B cell (primary cell): ENCODE data around the gene EFNA2. TPM values are rescaled to one million over a fixed set of nuclear protein-coding genes. Genes with fewer than 3 reads are reported as not detected.
A peak's percentile ranks its signal among the peaks of the same experiment; 100 is the strongest.

Source experiments
- ATAC-seq: fragments of 200-7000 bp; cut with Tn5 transposase; one replicate; pipeline ENCODE4 v1.10.0; 2021; ENCODE audit warnings: low read depth, mild to moderate bottlenecking, moderate number of reproducible peaks, moderate library complexity
- CTCF ChIA-PET: fragments of 350-600 bp; sonication (Branson Sonifier 250); formaldehyde crosslinking; loops from one replicate; lab custom pipeline; 2021; ENCODE audit warnings: antibody characterized with exemption, inconsistent platforms; lab: Charles Lee
- POLR2A ChIA-PET: fragments of 350-600 bp; sonication (Branson Sonifier 250); formaldehyde crosslinking; loops from one replicate; lab custom pipeline; 2021; ENCODE audit warnings: antibody characterized with exemption; lab: Charles Lee
- DNase-seq: peaks from one replicate; pipeline ENCODE4 v3.0.0; 2013
- H2AFZ ChIP-seq: 2 replicates; pipeline ENCODE4 v1.6.1; 2012; ENCODE audit warnings: mild to moderate bottlenecking, low read depth, low read length; ENCODE audit not compliant: insufficient read depth, poor library complexity, severe bottlenecking
- H3K27ac ChIP-seq, 2 donors: 1 replicate in 1 of 2; 2 replicates in 1 of 2; pipeline ENCODE4 v1.5.1; 2012 to 2013; ENCODE audit warnings: low read length in 2 of 2, mild to moderate bottlenecking in 2 of 2, moderate library complexity in 1 of 2
- H3K27me3 ChIP-seq, 4 experiments: fragments of 200-600 bp in 1 of 4; sonication (generic) in 1 of 4; replicated peaks in 1 of 4; 1 replicate in 2 of 4; 2 replicates in 2 of 4; pipeline versions ENCODE4 v1.6.1 to v1.7.0; 2013 to 2016; ENCODE audit warnings: low read length in 3 of 4, mild to moderate bottlenecking in 2 of 4, mixed read lengths in 1 of 4, moderate library complexity in 1 of 4; ENCODE audit not compliant: insufficient read depth in 4 of 4, control insufficient read depth in 3 of 4; ENCODE audit errors: control extremely low read depth in 1 of 4
- H3K36me3 ChIP-seq, 2 experiments: replicated peaks in 1 of 2; 1 replicate in 1 of 2; 2 replicates in 1 of 2; pipeline versions ENCODE4 v1.6.1 to v1.7.1; 2013; ENCODE audit warnings: low read length in 1 of 2; ENCODE audit not compliant: insufficient read depth in 2 of 2, control insufficient read depth in 1 of 2; ENCODE audit errors: control extremely low read depth in 1 of 2, extremely low read depth in 1 of 2
- H3K4me1 ChIP-seq, 2 donors: fragments of 200-600 bp in 1 of 2; sonication (generic) in 1 of 2; 1 replicate in 1 of 2; 2 replicates in 1 of 2; pipeline versions ENCODE4 v1.5.1 to v1.6.1; 2013 to 2017; ENCODE audit warnings: low read length in 2 of 2; ENCODE audit not compliant: control insufficient read depth in 2 of 2, insufficient read depth in 2 of 2
- H3K4me2 ChIP-seq: replicated peaks from 2 replicates; pipeline ENCODE3; 2012; ENCODE audit warnings: mild to moderate bottlenecking, low read depth, low read length; ENCODE audit not compliant: poor library complexity, severe bottlenecking
- H3K4me3 ChIP-seq, 5 experiments: fragments of 200-600 bp in 1 of 5; sonication (generic) in 1 of 5; 1 replicate in 3 of 5; 2 replicates in 2 of 5; pipeline versions ENCODE4 v1.5.1 to v1.7.0; 2011 to 2016; ENCODE audit warnings: low read length in 4 of 5, mild to moderate bottlenecking in 4 of 5, low read depth in 2 of 5, control low read depth in 1 of 5, moderate library complexity in 1 of 5; ENCODE audit not compliant: insufficient read depth in 1 of 5; ENCODE audit errors: control extremely low read depth in 1 of 5, extremely low read depth in 1 of 5
- H3K79me2 ChIP-seq: fragments of 200-600 bp; sonication (generic); one replicate; pipeline ENCODE4 v1.6.0; 2016; ENCODE audit warnings: low read length; ENCODE audit not compliant: control insufficient read depth, insufficient read depth
- H3K9ac ChIP-seq: fragments of 200-600 bp; sonication (generic); 2 replicates; pipeline ENCODE4 v1.6.1; 2017; ENCODE audit warnings: mild to moderate bottlenecking, low read length, moderate library complexity
- H3K9me3 ChIP-seq, 3 donors: one replicate each; pipeline versions ENCODE4 v1.6.1 to v1.7.1; 2013; ENCODE audit warnings: low read length in 2 of 3; ENCODE audit not compliant: control insufficient read depth in 2 of 3, insufficient read depth in 1 of 3; ENCODE audit errors: control extremely low read depth in 1 of 3
- H4K20me1 ChIP-seq: 2 replicates; pipeline ENCODE4 v1.6.0; 2012; ENCODE audit warnings: mild to moderate bottlenecking, low read length; ENCODE audit not compliant: insufficient read depth, control insufficient read depth, poor library complexity, severe bottlenecking
- H3K27ac Mint-ChIP-seq: one replicate; pipeline ENCODE4 v1.8.0; 2021; ENCODE audit warnings: mixed read lengths
- H3K27me3 Mint-ChIP-seq: one replicate; pipeline ENCODE4 v1.8.0; 2021; ENCODE audit warnings: mixed read lengths
- H3K4me1 Mint-ChIP-seq: one replicate; pipeline ENCODE4 v1.8.0; 2021; ENCODE audit warnings: mixed read lengths
- H3K4me3 Mint-ChIP-seq: one replicate; pipeline ENCODE4 v1.8.0; 2021; ENCODE audit warnings: mixed read lengths
- H3K9me3 Mint-ChIP-seq: one replicate; pipeline ENCODE4 v1.8.0; 2022; ENCODE audit warnings: mixed read lengths; ENCODE audit not compliant: insufficient read depth
- EZH2 ChIP-seq: IDR thresholded peaks from 2 replicates; pipeline ENCODE4 v1.6.1; 2012; ENCODE audit warnings: borderline replicate concordance, low read depth, mild to moderate bottlenecking, moderate library complexity, low read length; ENCODE audit not compliant: insufficient read depth, poor library complexity, severe bottlenecking
- WGBS: methylation state at CpG from one replicate; pipeline ENCODE4 v1.1.5; 2013; ENCODE audit warnings: missing lambda C conversion rate; ENCODE audit not compliant: insufficient coverage; 5-methylcytosine and 5-hydroxymethylcytosine counted together
- intact Hi-C: fragments of 100-400 bp; cut with micrococcal nuclease; formaldehyde crosslinking; loops from one replicate; pipeline ENCODE4 v1.10.0; 2022
- polyA plus RNA-seq: library from polyadenylated mRNA; depleted of rRNA; stranded (reverse); fragments of >200 nt; gene quantifications from 2 replicates; pipeline ENCODE4 v1.2.3, GENCODE V29; 2012
- total RNA-seq, 2 donors: library from RNA; stranded (reverse); fragments of 120-200 nt in 1 of 2; gene quantifications; 1 replicate in 1 of 2; 2 replicates in 1 of 2; pipeline versions ENCODE4 v1.2.3 to v1.2.4, GENCODE V29; 2013 to 2022
- TF ChIP-seq, protein P1 (sequence below): fragments of 200-600 bp; IDR thresholded peaks from one replicate; pipeline ENCODE4 v1.8.0; 2022; ENCODE audit warnings: antibody characterized with exemption, mild to moderate bottlenecking

The EFNA2 gene
- total and polyA plus RNA-seq, 2 donors (not counting 1 experiment from before 2014, with no cell fraction given), result not detected

DNA sequence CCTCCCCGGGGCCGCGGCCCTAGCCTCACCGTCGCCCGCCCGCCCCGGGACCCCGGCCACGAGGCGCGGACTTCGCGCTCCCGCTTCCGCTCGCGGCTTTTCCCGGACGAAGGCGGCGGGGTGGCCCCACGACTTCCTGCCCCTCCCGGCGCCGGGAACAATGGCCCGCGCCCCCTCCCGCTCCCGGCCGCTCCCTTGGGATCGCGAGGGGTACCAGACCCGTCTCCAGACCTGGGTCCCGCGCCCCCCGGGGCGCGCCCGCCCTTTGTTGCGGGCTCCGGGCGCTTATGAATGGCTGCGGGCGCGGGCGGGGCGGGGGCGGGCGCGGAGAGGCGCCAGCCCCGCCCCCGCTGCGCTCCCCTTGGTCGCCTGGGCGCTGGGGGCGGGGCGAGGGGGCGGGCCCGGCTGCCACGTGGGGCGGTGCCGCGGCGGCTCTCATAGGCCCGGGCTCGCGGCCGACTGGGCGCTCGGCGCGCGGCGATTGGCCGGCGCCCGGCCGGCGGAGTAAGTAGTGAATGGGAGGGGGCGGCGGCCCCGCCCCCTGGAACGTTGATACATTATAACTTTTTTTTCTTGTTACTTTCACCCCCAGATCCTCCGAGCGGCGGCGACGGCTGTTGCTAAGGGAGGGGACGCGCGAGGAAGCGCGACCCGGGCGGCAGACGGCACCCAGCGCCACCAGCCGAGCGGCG is 36.2 kb upstream of the EFNA2 start:
- Histone ChIP-seq H3K4me2 (peak overlapping the region; percentile 99), H3K9me3 (no peaks in the 10 kb centered on the region), H3K79me2 (peaks cover 41% of the 10 kb centered on the region), H3K36me3 (peaks cover 0 to 16% of the 10 kb centered on the region in 2 experiments), H3K27ac (peak overlapping the region; percentile 73 to 94), H3K4me3 (peak overlapping the region in 4 of 5 experiments; percentile 72 to 92 (median 88)), H3K4me1 (peaks cover 29 to 56% of the 10 kb centered on the region in 2 donors), H4K20me1 (peaks cover 42% of the 10 kb centered on the region), H3K9ac (peak overlapping the region; percentile 88), H3K27me3 (no peaks in the 10 kb centered on the region), H2AFZ (no peak overlapping the region)
- TF ChIP-seq EZH2, result no peak
- TF ChIP-seq, protein P1, sequence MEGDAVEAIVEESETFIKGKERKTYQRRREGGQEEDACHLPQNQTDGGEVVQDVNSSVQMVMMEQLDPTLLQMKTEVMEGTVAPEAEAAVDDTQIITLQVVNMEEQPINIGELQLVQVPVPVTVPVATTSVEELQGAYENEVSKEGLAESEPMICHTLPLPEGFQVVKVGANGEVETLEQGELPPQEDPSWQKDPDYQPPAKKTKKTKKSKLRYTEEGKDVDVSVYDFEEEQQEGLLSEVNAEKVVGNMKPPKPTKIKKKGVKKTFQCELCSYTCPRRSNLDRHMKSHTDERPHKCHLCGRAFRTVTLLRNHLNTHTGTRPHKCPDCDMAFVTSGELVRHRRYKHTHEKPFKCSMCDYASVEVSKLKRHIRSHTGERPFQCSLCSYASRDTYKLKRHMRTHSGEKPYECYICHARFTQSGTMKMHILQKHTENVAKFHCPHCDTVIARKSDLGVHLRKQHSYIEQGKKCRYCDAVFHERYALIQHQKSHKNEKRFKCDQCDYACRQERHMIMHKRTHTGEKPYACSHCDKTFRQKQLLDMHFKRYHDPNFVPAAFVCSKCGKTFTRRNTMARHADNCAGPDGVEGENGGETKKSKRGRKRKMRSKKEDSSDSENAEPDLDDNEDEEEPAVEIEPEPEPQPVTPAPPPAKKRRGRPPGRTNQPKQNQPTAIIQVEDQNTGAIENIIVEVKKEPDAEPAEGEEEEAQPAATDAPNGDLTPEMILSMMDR, result no peak
- DNase-seq, result peak; percentile 98
- ChIA-PET POLR2A (interaction anchor here (0.9 to 2.5 kb wide), 4 partner anchors 10 to 19 kb away, joined by 6 to 33 read pairs (median 8); partner anchors contain the start of gene CIRBP), CTCF (interaction anchor here (0.7 to 2.3 kb wide), 2 partner anchors 8 to 18 kb away, joined by 3 to 31 read pairs; no protein-coding TSS in a partner anchor)
- WGBS, result under 1% methylated on average over 83 of the region's 102 CpGs
- Mint-ChIP-seq H3K27ac (peak overlapping the region; percentile 92), H3K9me3 (no peaks in the 10 kb centered on the region), H3K27me3 (no peaks in the 10 kb centered on the region), H3K4me1 (peaks cover 27% of the 10 kb centered on the region), H3K4me3 (peak overlapping the region; percentile 86)
- peak; percentile 48 for ATAC-seq
- intact Hi-C loops, result loop anchor here (1.0 to 10.0 kb wide), 5 partner anchors 12 to 1935 kb away; partner anchors contain the start of genes CNN2, NCLN, RNU6-2 and TMEM259
